Tibial nerve (tissue), 4 donors: ENCODE data around the gene MAML3. TPM values are rescaled to one million over a fixed set of nuclear protein-coding genes. Genes with fewer than 3 reads are reported as not detected.

Source experiments
- DNase-seq, 2 donors: peaks; one replicate each; pipeline ENCODE4 v3.0.0-alpha.2; 2019; ENCODE audit warnings: low spot score in 2 of 2
- H3K27ac ChIP-seq, 4 donors: fragments of 200-600 bp; sonication (generic) in 3 of 4; one replicate each; pipeline ENCODE4 v1.5.1; 2017 to 2019; ENCODE audit warnings: mild to moderate bottlenecking in 1 of 4
- H3K27me3 ChIP-seq, 2 donors: fragments of 200-600 bp; sonication (generic) in 1 of 2; one replicate each; pipeline versions ENCODE4 v1.5.1 to v1.6.0; 2017 to 2019
- H3K36me3 ChIP-seq, 3 donors: fragments of 200-600 bp; sonication (generic); one replicate each; pipeline ENCODE4 v1.5.1; 2018 to 2019
- H3K4me1 ChIP-seq, 4 donors: fragments of 200-600 bp; sonication (generic) in 3 of 4; one replicate each; pipeline ENCODE4 v1.5.1; 2017 to 2019
- H3K4me3 ChIP-seq, 4 donors: fragments of 200-600 bp; sonication (generic) in 3 of 4; one replicate each; pipeline ENCODE4 v1.5.1; 2017 to 2019; ENCODE audit warnings: mild to moderate bottlenecking in 1 of 4, moderate library complexity in 1 of 4
- H3K9me3 ChIP-seq, 4 donors: fragments of 200-600 bp; sonication (generic) in 3 of 4; one replicate each; pipeline ENCODE4 v1.5.1; 2017 to 2019
- CTCF ChIP-seq, 5 experiments: fragments of 200-600 bp in 3 of 5; fragments of 450-650 bp in 2 of 5; sonication (generic) in 3 of 5; IDR thresholded peaks; one replicate each; pipeline ENCODE4 v1.5.1; 2016 to 2019; ENCODE audit warnings: antibody characterized with exemption in 5 of 5, mild to moderate bottlenecking in 3 of 5, moderate library complexity in 2 of 5
- EP300 ChIP-seq, 2 donors: sonication (generic); formaldehyde crosslinking; IDR thresholded peaks; one replicate each; pipeline ENCODE4 v1.6.1; 2017; ENCODE audit warnings: antibody characterized with exemption in 2 of 2, mild to moderate bottlenecking in 1 of 2
- POLR2A ChIP-seq, 2 donors: fragments of 450-650 bp; IDR thresholded peaks; one replicate each; pipeline ENCODE4 v1.6.1; 2017; ENCODE audit warnings: antibody characterized with exemption in 2 of 2, mild to moderate bottlenecking in 2 of 2, moderate library complexity in 2 of 2
- WGBS, 2 donors: methylation state at CpG; one replicate each; pipeline ENCODE4 v1.1.5; 2018; 5-methylcytosine and 5-hydroxymethylcytosine counted together
- total RNA-seq, 4 donors: library from RNA; depleted of rRNA; stranded (reverse); fragments of >200 nt; gene quantifications; one replicate each; pipeline ENCODE4 v1.1.0, GENCODE V29; 2016

Gene MAML3
- total RNA-seq, 4 donors from 2014 or later = 8.6 to 10.5 (median 9.4) TPM

- H3K36me3 ChIP-seq = no peaks in the 10 kb centered on the region
- 47 to 55% methylated on average over 2 of the region's 2 CpGs for WGBS, 2 donors
Measured at GRCh38 chr4:139943277-139943676, 210.7 kb downstream of the MAML3 start.

DNA sequence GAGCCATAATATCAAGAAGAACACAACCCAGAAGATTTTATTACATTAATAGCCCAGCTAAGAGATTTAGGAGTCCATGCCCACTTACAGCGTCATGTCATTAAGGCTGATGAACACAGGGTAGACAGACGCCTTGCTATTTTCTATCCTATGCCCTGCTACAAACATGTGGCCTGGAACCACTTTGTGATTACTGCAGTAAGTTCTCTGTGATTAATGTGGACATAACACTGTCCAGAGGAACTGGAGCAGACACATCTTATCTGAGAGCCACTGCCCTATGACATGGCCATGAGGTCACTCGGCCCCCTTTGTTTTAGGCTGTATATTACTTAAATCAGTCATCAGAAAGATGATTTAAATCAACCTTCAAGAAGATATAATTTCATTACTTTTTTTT lies 211.7 kb downstream of the MAML3 start:
- no peak overlapping the region for H3K27ac ChIP-seq
- H3K4me1 ChIP-seq = peaks cover 0 to 4% (median 0%) of the 10 kb centered on the region in 4 donors
- 86 to 89% methylated on average over 3 of the region's 3 CpGs for WGBS, 2 donors

More at GRCh38 chr4:139943277-139943676, 210.7 kb downstream of the MAML3 start:
- Histone ChIP-seq H3K9me3 (no peaks in the 10 kb centered on the region), H3K4me1 (peaks cover 0 to 10% (median 0%) of the 10 kb centered on the region in 4 donors), H3K27me3 (no peaks in the 10 kb centered on the region), H3K4me3 (no peak overlapping the region), H3K27ac (no peak overlapping the region)
- no peak for DNase-seq
- TF ChIP-seq POLR2A (IDR thresholded peaks at IDR 0.05) = no peak

DNA sequence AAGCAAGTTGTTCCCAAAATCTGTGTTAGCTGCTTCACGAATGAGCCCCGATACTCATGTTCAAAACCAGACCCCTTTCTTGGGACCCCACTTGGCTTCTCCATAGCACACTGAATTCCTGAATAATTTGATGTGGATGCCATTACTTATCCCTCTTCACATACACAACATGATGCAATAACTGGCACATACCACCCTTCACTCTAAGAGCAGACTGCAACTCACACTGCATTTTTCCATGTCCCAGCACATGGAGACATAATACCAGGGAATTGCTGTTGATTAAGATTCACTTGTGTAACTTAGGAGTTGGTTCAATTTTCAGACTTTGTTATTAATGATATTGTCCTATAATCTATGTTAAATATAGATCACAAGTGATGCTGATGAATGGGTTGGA lies 213.4 kb downstream of the MAML3 start:
- Histone ChIP-seq H3K4me1 (no peaks in the 10 kb centered on the region), H3K36me3 (no peaks in the 10 kb centered on the region), H3K27ac (no peak overlapping the region), H3K9me3 (no peaks in the 10 kb centered on the region), H3K27me3 (no peaks in the 10 kb centered on the region), H3K4me3 (no peak overlapping the region)
- no peak for TF ChIP-seq EP300 (IDR thresholded peaks at IDR 0.05)
- no peak for TF ChIP-seq POLR2A (IDR thresholded peaks at IDR 0.05)
- no peak for TF ChIP-seq CTCF (IDR thresholded peaks at IDR 0.05)
- no peak for DNase-seq
- 89 to 100% methylated on average over 2 of the region's 2 CpGs for WGBS, 2 donors

More for the DNA sequence above, 211.7 kb downstream of the MAML3 start:
- Histone ChIP-seq H3K36me3 (no peaks in the 10 kb centered on the region), H3K9me3 (no peaks in the 10 kb centered on the region), H3K4me3 (no peak overlapping the region), H3K27me3 (no peaks in the 10 kb centered on the region)
- no peak for DNase-seq
- TF ChIP-seq POLR2A (IDR thresholded peaks at IDR 0.05) (no peak), CTCF (IDR thresholded peaks at IDR 0.05) (no peak), EP300 (IDR thresholded peaks at IDR 0.05) (no peak)

- H3K36me3 ChIP-seq = no peaks in the 10 kb centered on the region
- no peak for DNase-seq
- H3K4me3 ChIP-seq = no peak overlapping the region
- H3K9me3 ChIP-seq = no peaks in the 10 kb centered on the region
- 94 to 95% methylated on average over 2 of the region's 2 CpGs for WGBS, 2 donors
- H3K4me1 ChIP-seq = peaks cover 0 to 8% (median 0%) of the 10 kb centered on the region in 4 donors
- H3K27me3 ChIP-seq = no peaks in the 10 kb centered on the region
- H3K27ac ChIP-seq = no peak overlapping the region
- TF ChIP-seq CTCF (IDR thresholded peaks at IDR 0.05) (no peak), POLR2A (IDR thresholded peaks at IDR 0.05) (no peak), EP300 (IDR thresholded peaks at IDR 0.05) (no peak)
Measured at GRCh38 chr4:139938414-139938813, 215.6 kb downstream of the MAML3 start.

GRCh38 chr4:139935911-139936310 lies 218.1 kb downstream of the MAML3 start:
- Histone ChIP-seq H3K4me3 (no peak overlapping the region), H3K9me3 (no peaks in the 10 kb centered on the region), H3K27me3 (no peaks in the 10 kb centered on the region), H3K27ac (no peak overlapping the region), H3K36me3 (no peaks in the 10 kb centered on the region), H3K4me1 (peaks cover 0 to 8% (median 0%) of the 10 kb centered on the region in 4 donors)
- WGBS, 2 donors = 80 to 82% methylated on average over 4 of the region's 4 CpGs
- DNase-seq = no peak
- TF ChIP-seq CTCF (IDR thresholded peaks at IDR 0.05) (no peak), POLR2A (IDR thresholded peaks at IDR 0.05) (no peak), EP300 (IDR thresholded peaks at IDR 0.05) (no peak)

DNA sequence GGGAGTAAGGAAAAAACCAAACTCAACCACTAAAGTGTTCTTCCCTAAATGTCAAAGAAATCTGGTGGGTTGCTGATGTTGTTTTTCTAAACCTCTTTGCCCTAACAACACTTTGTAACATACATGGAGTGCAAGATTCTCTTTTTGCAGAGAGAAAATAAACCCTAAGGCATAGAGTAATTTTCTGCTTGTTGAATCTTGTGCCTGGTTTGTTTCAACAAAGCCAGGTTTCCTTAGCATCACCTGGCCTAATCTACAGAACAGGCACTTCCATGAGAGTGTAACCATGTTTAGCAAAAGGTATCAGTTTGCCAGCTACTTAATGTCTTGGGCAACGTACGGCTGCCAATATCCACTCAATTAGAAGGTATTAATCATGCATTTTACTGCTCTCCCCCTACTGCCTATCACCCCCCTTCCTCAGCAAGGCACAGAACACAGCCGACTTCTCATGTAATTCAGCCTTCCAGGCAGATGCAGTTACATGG lies 219.2 kb downstream of the MAML3 start:
- Histone ChIP-seq H3K9me3 (no peaks in the 10 kb centered on the region), H3K4me3 (no peak overlapping the region), H3K27me3 (no peaks in the 10 kb centered on the region), H3K4me1 (peaks cover 0 to 8% (median 0%) of the 10 kb centered on the region in 4 donors), H3K27ac (no peak overlapping the region), H3K36me3 (no peaks in the 10 kb centered on the region)
- TF ChIP-seq EP300 (IDR thresholded peaks at IDR 0.05) = no peak
- no peak for TF ChIP-seq POLR2A (IDR thresholded peaks at IDR 0.05)
- TF ChIP-seq CTCF (IDR thresholded peaks at IDR 0.05) = no peak
- DNase-seq = no peak
- WGBS, 2 donors = 56 to 60% methylated on average over 3 of the region's 3 CpGs
